ENCODE data around the gene THADA.

The THADA gene

DNA sequence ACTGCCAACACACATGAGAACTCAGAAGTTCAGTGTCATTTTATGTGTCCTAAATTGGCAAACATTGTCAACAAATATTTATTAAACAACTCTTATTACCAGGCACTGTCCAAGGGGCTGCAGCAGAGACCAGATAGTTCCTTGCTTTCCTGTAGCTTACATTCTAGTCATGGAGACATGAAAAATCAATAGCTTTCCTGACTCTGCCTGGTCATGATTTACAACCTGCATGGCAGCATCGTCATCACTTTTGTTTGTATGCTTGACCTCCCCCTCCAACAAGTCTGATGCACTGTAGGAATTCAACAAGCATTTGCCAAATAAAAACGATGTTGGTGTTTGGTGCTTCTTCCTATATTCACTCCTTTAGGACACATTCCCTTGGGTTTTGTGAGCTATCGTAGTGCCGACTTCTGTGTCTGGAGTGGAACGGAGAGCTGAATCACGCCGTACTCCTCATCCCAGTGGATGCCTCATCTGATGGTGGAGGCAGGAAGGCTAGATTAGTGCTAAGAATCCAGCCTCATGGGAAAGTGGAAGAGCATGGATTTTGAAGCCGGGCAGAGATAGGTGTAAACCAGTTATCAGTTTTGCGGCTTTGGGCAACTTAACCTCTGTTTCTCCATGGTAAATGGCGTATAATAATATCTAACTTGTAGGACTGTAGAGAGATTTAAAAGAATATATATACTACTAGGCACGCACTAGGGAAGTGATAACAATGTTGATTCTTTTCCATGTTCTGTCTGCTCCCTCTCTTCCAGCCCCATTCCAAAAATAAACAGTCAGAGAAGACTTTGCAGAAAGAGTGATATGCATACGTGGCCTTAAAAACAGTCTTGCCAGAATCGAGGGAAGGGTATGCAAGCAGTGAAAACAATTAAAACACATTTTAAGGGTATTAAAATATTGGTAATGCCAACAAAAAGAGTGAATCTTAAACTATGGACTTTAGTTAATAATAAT is 249.0 kb downstream of the THADA start:
- DNase-seq, result no peak

DNA sequence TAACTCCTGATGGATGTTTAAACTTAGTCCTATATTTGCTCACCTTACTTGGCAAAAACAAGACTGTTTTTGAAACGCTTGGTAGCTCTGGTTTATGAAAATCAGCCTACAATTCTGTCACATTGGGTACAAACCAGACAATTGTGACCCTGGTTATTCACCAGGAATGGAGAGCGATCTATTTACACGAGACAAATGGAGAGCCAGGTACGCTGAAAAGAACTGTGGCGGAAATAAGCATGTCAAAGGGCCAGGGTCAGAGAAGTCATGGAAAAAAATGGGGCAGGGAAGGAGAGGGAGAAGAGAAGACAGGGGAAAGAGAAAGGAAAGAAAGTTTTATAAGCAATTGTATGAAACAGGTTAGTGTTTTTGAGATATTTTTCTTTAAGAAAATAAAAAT is 250.0 kb downstream of the THADA start:
- no peak for DNase-seq

GRCh38 chr2:43345391-43345813 is 250.4 kb downstream of the THADA start:
- DNase-seq, result no peak

DNA sequence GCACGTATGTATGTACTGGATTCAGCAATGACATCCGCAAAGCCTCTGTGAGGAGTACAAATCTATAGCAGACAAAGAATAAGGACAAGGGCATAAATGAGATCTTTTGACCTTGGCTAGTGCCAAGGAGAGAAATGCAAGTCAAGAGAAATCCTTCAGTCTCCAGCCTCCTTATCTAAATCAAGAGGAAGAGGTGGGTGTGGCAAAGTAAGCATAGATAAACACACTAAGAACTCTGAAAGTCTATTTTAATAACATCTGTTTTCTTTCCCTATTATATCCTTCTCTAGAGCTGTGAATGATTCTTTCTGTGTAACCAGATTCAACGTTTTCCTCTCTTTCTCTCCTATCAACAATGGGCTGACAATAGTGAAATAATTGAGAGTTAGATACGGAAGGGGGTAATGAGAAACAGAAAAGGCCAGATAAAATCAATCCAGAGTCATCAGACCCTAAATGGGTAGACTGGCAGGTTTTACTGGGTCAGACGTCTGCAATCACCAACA is 250.9 kb downstream of the THADA start:
- no peak for DNase-seq

GRCh38 chr2:43343573-43344304 is 252.1 kb downstream of the THADA start:
- DNase-seq, result no peak

GRCh38 chr2:43341959-43342757 is 253.7 kb downstream of the THADA start:
- DNase-seq, result no peak

DNA sequence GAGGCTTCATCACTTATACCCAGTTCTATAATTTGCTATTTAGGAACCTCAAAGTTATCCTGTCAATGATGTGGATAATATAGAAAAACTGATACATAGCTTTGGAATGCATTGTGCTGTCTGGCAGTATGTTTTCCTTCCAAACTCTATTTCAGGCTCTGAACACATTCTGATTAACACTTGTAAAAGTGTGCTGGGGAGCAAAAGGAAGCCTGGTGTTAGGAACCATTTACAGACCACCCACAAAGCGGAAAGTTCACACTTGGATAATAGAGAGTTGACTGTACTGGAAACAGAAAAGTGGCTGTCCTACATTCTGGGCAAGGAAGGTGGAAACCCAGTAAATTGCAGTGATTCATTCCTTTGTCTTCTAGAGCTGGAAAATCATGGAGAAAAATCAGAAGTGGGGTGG is 254.9 kb downstream of the THADA start:
- DNase-seq, result no peak

DNA sequence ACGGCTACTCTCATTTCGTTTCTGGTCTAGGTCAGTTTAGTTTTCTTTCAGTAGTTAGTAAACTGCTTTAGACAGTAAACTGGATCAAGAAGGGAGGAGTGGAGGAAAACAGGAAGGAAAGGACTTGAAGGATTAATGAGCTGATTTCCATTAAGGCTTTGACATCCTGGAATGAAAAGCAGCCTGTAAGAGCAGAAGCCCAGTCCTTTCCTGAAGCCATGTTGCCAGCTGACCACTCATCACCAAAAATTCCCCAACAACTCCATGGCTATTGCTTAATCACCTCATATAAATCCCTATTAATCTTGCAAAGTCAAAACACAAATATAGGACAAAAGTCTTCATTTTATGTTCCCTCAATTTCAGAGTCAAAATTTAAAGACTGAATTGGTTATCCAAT is 255.8 kb downstream of the THADA start:
- DNase-seq, result no peak

DNA sequence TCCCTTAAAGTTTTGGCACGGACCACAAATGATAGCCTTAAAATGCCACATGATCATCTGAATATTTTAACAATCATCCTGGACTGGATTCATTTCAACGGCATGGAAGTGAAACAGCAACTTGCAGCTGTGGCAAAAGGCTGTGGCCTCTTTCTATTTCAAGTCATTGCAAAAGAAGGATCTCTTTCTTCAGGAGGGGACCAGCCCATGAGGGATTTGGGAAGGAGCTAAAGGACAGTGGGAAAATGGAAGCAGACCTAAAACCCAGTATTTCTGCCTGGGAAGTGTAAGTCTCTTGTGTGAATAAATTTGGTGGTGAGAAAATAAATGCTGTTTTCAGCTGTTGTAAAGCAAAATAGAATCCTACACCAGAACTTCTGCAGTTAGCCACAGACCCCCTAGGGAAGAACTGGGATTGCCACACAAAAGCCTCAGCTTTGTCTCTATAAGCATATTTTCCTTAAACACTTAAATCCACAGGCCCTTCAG is 262.1 kb downstream of the THADA start:
- no peak for DNase-seq

DNA sequence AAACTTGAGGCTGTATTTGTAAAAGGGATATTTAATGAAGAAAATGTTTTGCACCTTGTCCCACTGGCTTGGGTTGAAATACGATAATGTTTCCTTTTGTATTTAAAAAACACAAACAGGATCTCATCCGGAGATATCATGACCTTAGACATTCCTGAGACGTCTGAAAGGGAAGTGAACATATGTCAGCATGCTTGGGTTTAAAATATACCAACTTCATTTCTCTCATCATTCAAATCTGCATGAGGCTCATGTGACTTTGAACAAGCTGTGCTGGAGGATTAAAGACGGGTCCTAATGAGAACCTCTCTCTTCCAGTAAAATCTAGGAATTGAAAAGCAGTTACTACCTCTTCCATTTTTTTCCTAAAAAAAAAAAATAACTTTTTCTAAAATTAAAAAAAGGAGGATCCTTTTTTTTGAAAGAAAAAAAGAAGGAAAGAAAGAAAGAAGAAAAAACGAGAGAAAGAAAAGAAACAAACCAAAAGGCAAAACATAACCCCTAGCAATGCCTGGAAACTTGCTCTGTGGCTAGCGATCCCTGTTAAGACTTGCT is 262.7 kb downstream of the THADA start:
- no peak for DNase-seq

DNA sequence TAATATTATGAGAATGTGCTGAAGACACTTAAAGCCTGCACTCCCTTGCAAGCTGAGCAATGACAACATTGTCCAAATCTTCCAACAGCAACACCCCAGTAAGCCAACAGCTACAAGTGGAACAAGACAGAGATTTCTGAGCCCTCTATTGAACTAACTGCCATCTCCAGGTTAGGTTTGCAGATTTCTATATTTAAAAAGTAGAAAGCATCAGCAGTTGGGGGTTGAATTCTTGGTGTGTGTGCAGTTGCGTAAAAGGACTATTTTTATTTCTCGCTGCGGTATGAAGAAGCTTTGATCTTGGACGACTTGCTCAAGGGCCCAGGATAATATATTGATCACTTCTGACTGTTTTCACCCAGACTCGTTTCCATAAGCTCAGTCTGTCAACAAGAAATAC is 263.2 kb downstream of the THADA start:
- no peak for DNase-seq

GRCh38 chr2:43331422-43331821 is 264.4 kb downstream of the THADA start:
- DNase-seq, result no peak

GRCh38 chr2:43329637-43330036 is 266.2 kb downstream of the THADA start:
- DNase-seq, result no peak

DNA sequence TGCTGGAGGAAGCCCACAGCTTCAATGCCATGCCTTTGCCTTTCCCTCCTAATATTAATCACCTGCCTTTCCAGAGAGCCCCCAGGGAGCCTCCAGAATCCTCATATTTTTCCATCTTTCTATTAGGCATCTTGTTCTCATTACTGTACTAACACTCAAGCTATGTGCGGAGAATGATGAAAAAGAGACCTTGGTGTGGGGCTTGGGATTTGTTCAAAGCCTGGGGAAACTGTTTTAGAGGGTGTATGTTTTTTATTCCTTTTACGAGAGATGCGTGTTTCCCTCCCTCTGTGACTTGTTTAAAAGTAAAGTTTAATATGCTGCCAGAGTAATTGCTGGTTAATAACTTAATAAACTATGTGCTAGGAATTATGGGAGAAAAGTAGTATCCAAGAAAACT is 267.0 kb downstream of the THADA start:
- no peak for DNase-seq

GRCh38 chr2:43328133-43328532 is 267.7 kb downstream of the THADA start:
- DNase-seq, result no peak

- no peak for DNase-seq
Observed at GRCh38 chr2:43327119-43327518, 268.7 kb downstream of the THADA start.

GRCh38 chr2:43326101-43326825 is 269.6 kb downstream of the THADA start:
- DNase-seq, result no peak

DNA sequence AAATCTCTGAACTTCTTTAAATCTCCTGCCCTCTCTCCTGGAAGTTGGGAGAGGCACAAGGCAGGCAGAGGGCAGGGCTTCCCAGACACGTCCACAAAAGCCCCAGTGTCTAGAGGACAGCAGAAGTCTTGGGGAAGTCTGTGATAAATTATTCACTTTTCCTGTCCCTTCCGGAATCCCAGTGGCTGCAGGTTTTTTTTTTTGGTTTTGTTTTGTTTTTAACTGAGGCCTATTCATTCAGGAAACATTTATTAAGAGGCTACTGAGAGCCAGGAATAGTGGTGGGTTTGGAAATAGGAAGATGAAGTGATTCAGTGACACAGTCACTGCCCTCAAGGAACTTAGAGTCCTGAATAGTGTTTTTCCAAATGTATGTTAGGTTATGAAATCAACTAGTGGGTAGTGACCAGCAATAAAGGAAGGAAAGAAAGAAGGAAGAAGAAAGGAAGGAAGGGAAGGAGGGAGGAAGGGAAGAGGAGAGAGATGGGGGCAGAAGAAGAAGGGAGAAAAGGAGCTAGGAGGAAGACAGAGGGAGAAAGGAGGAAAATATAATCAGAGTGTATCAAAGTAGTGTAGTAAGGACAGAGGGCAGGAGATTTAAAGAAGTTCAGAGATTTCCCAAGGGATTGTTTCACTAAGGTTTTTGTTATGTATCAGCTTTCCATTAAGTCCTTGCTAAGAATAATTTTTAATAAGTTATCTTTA is 270.6 kb downstream of the THADA start:
- no peak for DNase-seq

DNA sequence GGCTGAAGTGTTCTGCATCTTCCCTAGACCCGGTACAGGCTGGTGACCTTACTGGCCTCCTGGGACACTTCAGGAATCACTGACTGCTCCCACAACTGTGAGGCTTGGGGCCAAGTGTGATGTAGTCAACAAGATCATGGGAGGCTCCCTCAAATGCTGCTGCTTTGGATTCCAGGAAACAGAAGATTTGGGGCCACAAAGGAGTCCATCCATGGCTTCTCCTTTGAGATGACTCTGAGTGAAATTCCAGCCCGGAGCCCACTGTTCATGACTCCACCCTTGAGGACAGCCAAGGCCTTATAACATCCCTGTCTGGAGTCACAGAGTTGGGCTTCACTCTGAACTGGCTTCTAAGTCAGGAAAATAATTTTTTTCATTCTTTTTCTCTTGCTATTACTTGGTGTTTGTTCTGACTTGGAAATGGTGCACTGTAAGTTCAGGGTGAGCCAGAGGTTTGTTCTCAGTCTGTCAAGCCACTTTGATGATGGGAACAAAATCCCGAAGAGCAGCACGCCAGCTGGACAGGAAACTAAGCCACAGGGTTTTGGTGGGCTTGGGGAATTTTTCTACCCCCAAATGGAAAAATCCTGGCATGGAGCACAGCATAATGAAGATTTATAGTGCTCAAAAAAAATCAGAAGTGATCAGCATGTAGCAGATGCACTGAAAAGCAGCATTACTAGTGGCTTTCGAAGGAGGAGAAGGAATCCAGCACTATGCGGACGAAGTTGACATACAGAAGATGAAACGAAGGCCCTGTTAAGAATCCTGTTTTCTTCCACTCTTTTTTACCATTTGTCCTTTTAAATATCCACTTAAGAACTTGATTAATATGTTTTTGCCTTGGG is 271.4 kb downstream of the THADA start:
- no peak for DNase-seq

DNA sequence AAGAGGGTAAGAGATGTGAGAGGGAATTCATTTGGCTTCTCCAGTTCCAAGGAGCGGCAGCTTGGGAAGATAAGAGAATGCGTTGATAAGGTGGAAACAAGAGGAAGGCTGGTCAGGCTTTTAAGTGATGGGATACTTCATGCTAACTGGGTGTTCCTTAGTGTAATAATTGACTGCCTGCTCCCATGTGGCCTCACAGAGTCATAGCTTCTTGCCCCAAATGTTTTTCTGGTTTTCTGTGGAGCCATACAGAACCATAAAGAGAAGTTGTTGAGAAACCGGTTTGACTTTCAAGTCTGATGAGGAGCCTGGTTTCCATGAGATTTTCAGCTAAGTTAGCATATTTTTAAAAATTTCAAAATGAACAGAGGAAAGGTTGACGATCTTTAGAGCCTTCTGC is 272.0 kb downstream of the THADA start:
- no peak for DNase-seq
